Mesenteric fat pad (tissue), 1 donor: ENCODE measurements around the gene WIPF3. TPM values are rescaled to one million over a fixed set of nuclear protein-coding genes. Genes with fewer than 3 reads are reported as not detected.

Experiments
- DNase-seq: peaks from one replicate; pipeline ENCODE4 v3.0.0-alpha.2; 2020; ENCODE audit warnings: low spot score
- long read RNA-seq: library from polyadenylated mRNA; unstranded; transcript quantifications from one replicate; pipeline ENCODE4 v2.0.0, GENCODE V29; 2020
- total RNA-seq: library from RNA; stranded (reverse); fragmentation: NEBNext Ultra II Directional; extraction: Animal tissue kit (Norgen Biotek cat#: 25700); gene quantifications from one replicate; pipeline ENCODE4 v1.2.1, GENCODE V29; 2021
- donor health status: DM: yes; HTN: yes; CAD: no.

Gene WIPF3, protein sequence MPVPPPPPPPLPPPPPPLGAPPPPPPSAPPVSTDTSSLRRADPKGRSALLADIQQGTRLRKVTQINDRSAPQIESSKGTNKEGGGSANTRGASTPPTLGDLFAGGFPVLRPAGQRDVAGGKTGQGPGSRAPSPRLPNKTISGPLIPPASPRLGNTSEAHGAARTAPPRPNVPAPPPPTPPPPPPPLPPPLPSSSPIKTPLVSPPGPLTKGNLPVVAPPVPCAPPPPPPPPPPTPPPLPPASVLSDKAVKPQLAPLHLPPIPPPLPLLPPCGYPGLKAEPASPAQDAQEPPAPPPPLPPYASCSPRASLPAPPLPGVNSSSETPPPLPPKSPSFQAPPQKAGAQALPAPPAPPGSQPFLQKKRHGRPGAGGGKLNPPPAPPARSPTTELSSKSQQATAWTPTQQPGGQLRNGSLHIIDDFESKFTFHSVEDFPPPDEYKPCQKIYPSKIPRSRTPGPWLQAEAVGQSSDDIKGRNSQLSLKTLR
- total RNA-seq: 1.4 TPM
- long read RNA-seq, partial matches to known transcripts: 1 of 1 reads
- long read RNA-seq, other reads (novel, unspliced or antisense): 0 of 1 reads

DNA sequence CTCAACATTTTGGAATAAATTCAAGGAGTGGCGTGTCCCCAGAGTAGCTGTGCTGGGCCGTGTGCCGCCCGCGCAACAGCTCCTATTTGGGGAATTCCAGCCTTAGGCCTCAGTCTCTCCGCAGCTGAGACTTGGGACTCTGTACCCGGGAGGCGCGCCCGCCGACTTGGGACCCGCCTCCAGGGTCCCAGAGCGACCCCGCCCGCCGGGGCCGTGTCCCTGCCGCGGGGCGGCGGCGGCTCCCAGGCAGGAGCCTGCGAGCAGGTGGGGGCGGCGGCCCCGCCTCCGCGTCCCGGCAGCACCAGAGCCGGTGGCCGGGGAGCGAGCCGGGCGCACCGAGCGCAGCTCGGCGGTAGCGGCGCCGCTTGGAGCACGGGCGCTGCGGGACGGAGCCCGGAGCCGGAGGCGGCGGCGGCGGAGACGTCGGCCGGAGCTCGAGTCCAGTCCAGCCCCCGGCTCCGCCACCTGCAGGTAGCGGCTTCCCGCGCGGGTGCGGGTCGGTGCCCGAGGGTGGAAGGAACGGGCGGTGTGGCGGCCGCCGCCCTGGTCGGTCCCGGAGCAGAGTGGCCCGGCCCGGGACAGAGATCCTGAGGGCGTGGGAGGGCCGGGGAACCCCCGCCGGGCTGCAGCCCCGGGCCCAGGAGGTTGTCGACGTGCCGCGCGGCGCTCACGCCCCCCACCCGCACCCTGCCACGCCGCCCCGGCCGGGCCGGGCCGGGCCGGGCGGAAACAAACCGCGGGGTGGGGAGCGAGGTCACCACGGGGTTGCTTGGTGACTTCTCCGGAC lies at the start of gene WIPF3:
TSS of gene WIPF3 (plus strand) at position 301 of the 787 bp plus-strand sequence. CDS start 28,217 bp downstream, outside the sequence.
- DNase-seq: no peak

GRCh38 chr7:29763266-29763665 lies 43.0 kb upstream of the WIPF3 start:
- DNase-seq: no peak

GRCh38 chr7:29764227-29764626 lies 42.1 kb upstream of the WIPF3 start:
- no peak for DNase-seq

DNA sequence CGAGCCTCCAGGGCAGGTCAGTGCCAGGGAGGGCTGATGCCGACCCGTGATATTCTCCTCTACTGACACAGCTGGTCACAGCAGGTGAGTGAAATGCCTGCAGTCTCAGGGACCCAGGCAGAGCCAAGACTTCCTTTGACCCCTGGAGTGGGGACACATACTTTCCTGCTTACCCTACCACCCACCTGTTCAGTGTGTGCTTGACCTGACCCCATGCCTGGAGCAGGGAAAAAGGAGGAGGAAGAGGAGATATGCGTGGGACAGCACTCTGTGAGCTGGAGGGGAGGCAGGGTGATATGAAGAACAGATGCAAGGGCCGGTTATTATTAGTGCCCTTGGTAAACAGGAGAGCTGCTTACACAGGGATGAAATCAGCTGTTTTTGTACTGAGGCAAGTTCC lies 40.8 kb upstream of the WIPF3 start:
- DNase-seq: no peak

- DNase-seq: no peak
Measured at GRCh38 chr7:29770371-29770770, 35.9 kb upstream of the WIPF3 start.

GRCh38 chr7:29771081-29771816 lies 35.1 kb upstream of the WIPF3 start:
- no peak for DNase-seq

GRCh38 chr7:29779017-29779416 lies 27.3 kb upstream of the WIPF3 start:
- no peak for DNase-seq

DNA sequence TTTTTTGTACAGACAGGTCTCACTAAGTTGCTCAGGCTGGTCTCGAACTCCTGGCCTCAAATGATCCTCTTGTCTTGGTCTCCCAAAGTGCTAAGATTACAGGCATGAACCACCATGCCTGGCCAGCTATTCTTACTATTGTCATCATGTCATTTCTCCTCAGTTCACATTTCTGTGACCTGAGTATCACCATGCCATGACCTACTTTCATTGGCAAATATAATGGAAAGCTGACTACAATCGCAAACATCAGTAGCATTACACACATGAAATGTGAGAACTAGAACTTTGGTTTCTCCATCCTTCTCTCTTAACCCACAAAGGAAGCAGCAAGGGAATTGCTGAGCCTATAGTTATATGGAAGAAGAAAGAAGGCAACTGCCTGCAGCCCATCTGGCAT lies 26.0 kb upstream of the WIPF3 start:
- no peak for DNase-seq

DNA sequence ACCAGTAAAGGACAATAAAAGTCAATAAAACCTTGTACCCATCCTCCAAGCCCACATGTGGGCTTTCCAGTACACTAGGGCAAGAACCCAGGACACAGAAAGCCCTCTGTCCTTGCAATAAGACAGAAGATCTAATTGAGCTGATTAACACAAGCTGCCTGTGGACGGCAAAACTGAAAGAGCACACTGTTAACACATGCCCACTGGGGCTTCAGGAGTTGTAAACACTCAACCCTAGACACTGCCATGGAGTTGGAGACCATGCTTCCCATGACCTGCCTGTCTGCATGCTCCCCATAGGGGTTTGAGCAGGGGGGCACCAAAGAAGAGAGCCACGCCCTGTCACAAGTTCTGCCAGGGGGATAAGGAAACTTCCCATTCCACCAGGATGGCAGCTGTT lies 22.6 kb upstream of the WIPF3 start:
- DNase-seq: no peak

DNA sequence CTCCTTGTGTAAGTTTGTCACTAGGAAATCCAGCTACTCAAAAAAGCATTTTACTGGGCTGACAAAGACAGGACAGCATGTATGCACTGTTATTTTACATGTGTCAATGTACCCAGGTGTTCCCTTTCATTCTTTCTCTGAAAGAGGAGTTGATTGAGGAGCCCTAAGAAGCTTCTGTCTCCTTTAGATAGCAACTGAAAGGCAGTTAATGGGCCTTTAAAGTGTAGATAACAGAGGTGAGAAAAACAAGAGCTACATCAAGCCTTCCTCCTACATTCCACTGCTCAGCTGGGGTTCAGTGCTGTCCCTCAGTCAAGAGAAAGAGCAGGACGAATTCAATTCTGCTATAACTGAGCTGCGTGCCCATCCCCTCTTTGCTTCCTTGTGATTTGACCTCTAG lies 12.8 kb upstream of the WIPF3 start:
- DNase-seq: no peak

DNA sequence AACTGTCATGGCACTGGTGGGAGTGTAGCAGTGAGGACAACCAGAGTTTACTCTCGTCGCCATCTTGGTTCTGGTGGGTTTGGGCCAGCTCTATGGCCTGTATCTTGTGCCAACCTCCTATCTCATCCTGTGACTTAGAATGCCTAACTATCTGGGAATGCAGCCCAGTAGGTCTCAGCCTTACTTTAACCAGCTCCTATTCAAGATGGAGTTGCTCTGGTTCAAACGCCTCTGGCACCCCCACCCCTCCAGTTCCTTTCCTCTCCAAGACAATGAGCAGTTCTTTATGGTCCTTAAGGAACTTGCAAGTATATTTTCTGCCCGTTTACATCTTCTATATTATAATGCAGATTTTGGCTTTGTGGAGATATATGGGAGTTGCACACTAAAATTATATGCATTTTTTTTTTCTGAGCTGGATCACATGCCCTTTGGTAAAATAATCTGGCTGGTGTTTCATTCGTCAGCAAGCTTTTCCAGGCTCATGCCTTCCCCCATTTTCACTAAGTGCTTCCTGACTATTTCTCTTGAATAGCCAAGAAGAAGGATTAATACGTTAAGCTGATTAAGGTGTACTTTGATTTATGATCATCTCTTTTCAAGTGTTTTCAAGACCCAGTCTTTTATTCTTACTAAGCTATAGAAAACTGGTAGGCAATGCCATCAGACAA lies 11.2 kb upstream of the WIPF3 start:
- DNase-seq: no peak

GRCh38 chr7:29795696-29796580 lies 10.4 kb upstream of the WIPF3 start:
- DNase-seq: no peak

DNA sequence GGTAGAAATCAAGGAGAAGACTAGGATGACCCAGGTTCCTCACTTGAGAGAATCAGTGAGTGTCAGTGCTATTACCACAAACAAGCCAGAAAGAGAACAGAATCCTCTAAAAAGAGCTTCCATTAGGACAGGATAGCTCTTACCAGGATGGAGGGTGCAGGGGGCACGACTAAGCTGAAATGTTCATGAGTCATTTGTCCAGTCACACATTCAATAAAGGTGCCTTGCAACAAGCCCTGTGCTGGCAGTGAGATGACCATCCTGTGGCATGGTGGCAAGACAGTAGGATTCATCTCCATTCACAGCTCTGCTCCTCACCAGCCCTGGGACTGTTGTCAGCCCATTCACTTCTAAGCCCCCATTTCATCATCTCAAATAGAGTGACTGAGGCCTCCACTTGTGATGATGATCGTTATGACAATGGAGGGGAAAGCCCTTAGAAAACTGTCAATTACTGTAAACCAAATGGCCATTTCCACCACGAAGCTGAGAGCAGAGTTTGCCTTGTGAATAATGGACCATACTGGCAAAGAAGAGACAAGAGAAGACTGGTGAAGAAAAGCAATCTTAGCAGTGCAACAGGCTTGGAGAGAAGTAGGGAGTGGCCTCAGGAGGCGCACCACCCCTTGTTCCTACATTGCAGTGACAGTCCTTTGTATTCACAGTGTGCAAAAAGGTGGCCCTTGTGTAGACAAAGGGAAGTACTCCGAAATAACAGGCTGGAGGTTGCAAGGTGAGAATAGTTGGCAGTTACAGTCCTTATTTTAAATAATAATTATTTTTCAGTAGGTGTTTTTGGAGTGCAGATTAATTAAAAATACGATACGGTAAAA lies 9.0 kb upstream of the WIPF3 start:
- no peak for DNase-seq

- DNase-seq: no peak
Measured at GRCh38 chr7:29798422-29798821, 7.9 kb upstream of the WIPF3 start.

DNA sequence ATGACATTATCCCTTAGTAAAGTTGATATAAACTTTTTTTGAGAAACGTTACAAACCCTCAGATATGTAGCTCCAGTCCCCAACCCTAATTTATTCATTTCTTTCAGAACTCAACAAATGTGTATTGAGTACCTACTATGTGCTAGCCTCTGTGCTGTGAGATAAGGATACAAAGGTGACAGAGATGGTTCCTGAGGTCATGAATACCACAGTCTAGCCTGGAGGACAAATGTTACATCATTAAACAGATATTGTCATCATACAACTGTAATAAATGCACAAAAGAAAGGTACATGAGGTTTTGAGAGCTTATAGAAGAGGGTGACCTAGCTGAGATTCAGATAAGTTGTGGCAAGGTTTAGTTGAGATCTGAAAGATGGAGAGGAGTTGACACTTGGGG lies 4.4 kb upstream of the WIPF3 start:
- no peak for DNase-seq

DNA sequence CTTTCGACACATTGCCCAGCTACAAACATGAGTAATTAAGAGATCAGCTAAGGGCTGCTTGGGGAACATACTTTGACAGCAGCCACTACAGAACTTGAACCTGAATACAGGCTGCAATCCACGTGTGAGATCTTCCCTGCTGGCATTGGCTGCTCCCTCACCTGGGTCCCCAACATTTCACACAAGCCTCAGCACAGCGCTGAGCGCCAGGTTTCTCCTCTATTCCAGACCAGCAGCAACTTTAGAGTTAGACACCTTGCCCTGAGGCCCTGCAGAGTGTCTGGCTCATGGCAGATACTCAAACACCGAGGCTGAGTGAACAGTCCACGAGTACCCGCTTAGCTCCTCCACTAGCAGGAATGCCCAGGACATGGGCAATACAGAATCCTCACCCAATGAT lies 1.3 kb upstream of the WIPF3 start:
- no peak for DNase-seq

DNA sequence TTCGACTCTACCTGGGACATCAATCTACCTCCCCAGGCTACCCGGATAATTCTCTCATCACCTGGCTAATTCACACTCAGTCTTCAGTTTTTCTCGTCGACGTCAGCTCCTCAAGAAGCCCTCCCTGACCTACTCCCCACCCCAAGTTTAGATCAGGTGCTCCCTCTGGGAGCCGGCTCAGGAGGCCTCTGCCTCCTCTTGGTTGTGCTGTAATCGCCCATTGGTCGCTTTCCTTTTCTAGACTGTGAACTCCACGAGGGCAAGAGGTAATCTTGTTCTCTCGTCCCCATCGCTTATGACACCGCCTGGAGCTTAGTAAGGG lies 461 bp upstream of the WIPF3 start:
- DNase-seq: no peak

GRCh38 chr7:29806995-29807841 lies 910 bp downstream of the WIPF3 start:
- no peak for DNase-seq
